ENCODE results near the gene RHCG. TPM values are rescaled to one million over a fixed set of nuclear protein-coding genes. Genes with fewer than 3 reads are reported as not detected.

RHCG gene
- total RNA-seq, 4 donors from 2014 or later: 2,342 to 7,076 (median 3,336) TPM

DNA sequence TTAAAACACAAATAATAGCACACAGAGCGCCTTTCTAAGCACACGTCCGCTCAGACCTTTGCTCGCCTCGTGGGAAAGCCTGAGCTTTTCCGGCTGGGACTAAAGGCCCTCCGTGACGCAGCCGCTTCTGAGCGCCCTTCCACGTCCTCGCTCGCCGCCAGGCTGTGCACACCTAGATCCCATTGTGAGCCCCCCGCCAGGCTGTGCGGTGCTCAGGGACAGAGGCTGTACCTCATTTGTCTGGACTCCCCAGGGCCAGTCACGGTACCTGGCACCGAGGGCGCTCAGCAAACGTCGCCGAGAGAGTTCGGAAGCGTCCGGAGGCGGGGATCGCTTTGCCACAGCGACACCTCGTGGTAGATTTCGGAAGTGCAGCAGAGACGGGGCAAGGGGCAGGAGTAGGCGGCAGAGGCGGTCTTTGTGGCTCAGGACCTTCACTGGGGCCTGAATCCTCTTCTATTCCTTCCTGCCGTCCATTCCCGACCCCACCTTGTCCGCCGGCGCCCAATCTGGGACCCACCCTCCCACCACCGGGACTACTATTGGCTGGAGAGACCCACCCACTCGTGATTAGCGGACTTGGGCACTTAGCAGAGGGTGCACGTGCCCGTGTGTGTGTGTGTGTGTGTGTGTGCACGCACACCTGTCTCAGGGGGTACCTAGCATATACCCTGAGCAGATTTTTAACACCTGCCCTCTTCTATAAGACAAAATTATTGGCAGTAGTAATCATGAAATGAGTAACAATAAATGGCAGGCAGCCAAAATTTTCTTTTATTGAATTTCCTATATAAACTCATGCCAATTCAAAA is 65.6 kb downstream of the RHCG start:
- peak overlapping the region; percentile 10 to 66 (median 36) for H3K4me3 ChIP-seq
- intact Hi-C loops (cut with DNase I): loop anchor here (2.0 to 10.0 kb wide), 2 partner anchors 72 to 226 kb away; no protein-coding TSS in a partner anchor
- no peak overlapping the region for H3K27ac ChIP-seq
- peaks cover 0 to 94% (median 0%) of the 10 kb centered on the region in 4 donors for H3K27me3 ChIP-seq
- H3K9me3 ChIP-seq: no peaks in the 10 kb centered on the region
- DNase-seq: no peak
- no peaks in the 10 kb centered on the region for H3K36me3 ChIP-seq
- WGBS, 2 donors: 2% methylated on average over 25 to 28 of the region's 44 CpGs
- no peak for TF ChIP-seq POLR2A (IDR thresholded peaks at IDR 0.05)
- TF ChIP-seq, protein P1, sequence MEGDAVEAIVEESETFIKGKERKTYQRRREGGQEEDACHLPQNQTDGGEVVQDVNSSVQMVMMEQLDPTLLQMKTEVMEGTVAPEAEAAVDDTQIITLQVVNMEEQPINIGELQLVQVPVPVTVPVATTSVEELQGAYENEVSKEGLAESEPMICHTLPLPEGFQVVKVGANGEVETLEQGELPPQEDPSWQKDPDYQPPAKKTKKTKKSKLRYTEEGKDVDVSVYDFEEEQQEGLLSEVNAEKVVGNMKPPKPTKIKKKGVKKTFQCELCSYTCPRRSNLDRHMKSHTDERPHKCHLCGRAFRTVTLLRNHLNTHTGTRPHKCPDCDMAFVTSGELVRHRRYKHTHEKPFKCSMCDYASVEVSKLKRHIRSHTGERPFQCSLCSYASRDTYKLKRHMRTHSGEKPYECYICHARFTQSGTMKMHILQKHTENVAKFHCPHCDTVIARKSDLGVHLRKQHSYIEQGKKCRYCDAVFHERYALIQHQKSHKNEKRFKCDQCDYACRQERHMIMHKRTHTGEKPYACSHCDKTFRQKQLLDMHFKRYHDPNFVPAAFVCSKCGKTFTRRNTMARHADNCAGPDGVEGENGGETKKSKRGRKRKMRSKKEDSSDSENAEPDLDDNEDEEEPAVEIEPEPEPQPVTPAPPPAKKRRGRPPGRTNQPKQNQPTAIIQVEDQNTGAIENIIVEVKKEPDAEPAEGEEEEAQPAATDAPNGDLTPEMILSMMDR (IDR thresholded peaks at IDR 0.05): peak; percentile 96 to 100 (median 98)
- H3K4me1 ChIP-seq: peaks cover 0 to 14% (median 7%) of the 10 kb centered on the region in 3 donors

DNA sequence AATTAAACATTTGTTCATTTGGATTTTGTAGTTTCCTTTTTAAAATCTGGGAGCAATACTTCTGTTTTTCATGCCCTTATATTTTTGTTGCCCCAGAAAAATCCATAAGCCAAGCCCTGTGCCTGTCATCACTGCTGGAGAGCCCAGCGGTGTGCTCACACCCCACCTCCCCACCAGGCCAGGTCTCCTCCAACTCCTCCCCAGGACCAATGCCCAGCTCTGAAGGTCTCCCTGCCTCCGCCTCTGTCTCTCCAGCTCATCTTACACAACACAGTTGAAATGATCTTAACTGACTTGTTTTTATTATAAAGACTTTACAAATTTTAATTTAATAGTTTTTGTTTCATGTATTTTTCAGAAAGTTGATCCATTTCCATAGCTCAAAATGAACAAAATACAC is 66.4 kb downstream of the RHCG start:
- no peak for DNase-seq
- WGBS, 2 donors: 79 to 80% methylated on average over 2 of the region's 2 CpGs

DNA sequence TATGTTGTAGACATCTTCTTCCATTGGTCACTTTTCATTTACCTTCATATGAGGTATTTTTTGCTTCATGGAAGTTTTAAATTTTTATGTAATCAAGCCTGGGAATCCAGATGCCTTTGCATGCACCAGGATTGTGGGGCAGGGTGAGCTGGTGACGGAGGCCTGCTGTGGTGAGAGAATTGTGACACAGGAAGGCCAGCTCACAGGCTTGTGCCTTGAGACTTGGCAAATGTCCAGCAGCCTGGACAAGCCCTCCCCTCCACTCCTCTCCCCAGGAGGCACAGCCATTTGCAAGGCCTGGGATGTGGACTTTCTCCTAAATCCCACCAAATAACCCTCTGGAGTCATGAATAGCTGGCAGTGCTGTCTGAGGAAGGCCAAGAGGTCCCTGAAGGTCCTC is 67.4 kb downstream of the RHCG start:
- intact Hi-C loops (cut with DNase I): no loop called here
- H3K27ac ChIP-seq: no peak overlapping the region
- no peaks in the 10 kb centered on the region for H3K36me3 ChIP-seq
- TF ChIP-seq, protein P1 (IDR thresholded peaks at IDR 0.05): no peak
- TF ChIP-seq POLR2A (IDR thresholded peaks at IDR 0.05): no peak
- H3K4me3 ChIP-seq: no peak overlapping the region
- H3K4me1 ChIP-seq: peaks cover 0 to 14% (median 7%) of the 10 kb centered on the region in 3 donors
- no peaks in the 10 kb centered on the region for H3K9me3 ChIP-seq
- DNase-seq: no peak
- no CpG with 5 or more reads among the region's 1 CpG for WGBS, 2 donors
- H3K27me3 ChIP-seq: peaks cover 0 to 88% (median 0%) of the 10 kb centered on the region in 4 donors

More for the DNA sequence above, 66.4 kb downstream of the RHCG start:
- peaks cover 0 to 14% (median 7%) of the 10 kb centered on the region in 3 donors for H3K4me1 ChIP-seq
- H3K27me3 ChIP-seq: peaks cover 0 to 94% (median 0%) of the 10 kb centered on the region in 4 donors
- H3K27ac ChIP-seq: no peak overlapping the region
- H3K4me3 ChIP-seq: no peak overlapping the region
- no peaks in the 10 kb centered on the region for H3K36me3 ChIP-seq
- intact Hi-C loops (cut with DNase I): loop anchor here (2.0 to 10.0 kb wide), 2 partner anchors 71 to 225 kb away; no protein-coding TSS in a partner anchor
- no peak for TF ChIP-seq POLR2A (IDR thresholded peaks at IDR 0.05)
- TF ChIP-seq, protein P1 (IDR thresholded peaks at IDR 0.05): no peak
- H3K9me3 ChIP-seq: no peaks in the 10 kb centered on the region

DNA sequence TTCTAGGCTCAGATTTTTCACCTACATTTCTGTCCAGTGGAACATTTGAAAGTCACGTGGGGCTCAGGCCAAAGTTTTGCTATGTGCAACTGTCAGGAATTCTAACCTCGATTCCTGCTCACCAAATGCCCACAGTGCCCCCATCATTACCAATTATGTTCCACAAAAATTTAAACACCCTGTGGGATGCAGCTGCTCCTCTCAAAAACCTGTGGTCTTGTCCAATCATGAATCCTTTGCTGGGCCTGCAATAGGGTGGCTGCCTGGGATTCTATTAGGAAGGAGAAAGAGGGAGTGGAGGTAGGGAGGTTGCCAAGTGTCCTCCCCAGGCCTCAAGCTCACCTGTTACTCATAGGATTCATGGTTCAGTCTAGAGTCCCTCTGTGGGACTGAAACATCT is 68.1 kb downstream of the RHCG start:
- peaks cover 0 to 88% (median 0%) of the 10 kb centered on the region in 4 donors for H3K27me3 ChIP-seq

More for the DNA sequence above, 68.1 kb downstream of the RHCG start:
- TF ChIP-seq POLR2A (IDR thresholded peaks at IDR 0.05): no peak
- TF ChIP-seq, protein P1 (IDR thresholded peaks at IDR 0.05): no peak
- intact Hi-C loops (cut with DNase I): no loop called here
- no peaks in the 10 kb centered on the region for H3K9me3 ChIP-seq
- no peak overlapping the region for H3K27ac ChIP-seq
- H3K4me1 ChIP-seq: peaks cover 0 to 14% (median 7%) of the 10 kb centered on the region in 3 donors
- H3K4me3 ChIP-seq: no peak overlapping the region
- WGBS, 2 donors: 57 to 62% methylated on average over 2 of the region's 2 CpGs
- DNase-seq: no peak
- no peaks in the 10 kb centered on the region for H3K36me3 ChIP-seq

Measured in esophagus squamous epithelium (tissue), 5 donors.